SJCRH30 (cell line): ENCODE data around the gene DSP. TPM values are rescaled to one million over a fixed set of nuclear protein-coding genes. Genes with fewer than 3 reads are reported as not detected.

ENCODE experiments used
- DNase-seq, 2 experiments: peaks; one replicate each; pipeline ENCODE4 v3.0.0-alpha.2; 2015 to 2020
- H3K27ac ChIP-seq: fragments of 250-450 bp; sonication (Bioruptor Pico); 2 replicates; pipeline ENCODE4 v1.5.1; 2020; ENCODE audit warnings: mild to moderate bottlenecking, moderate library complexity
- H3K27me3 ChIP-seq: fragments of 250-450 bp; sonication (Bioruptor Pico); 2 replicates; pipeline ENCODE4 v1.5.1; 2020; ENCODE audit warnings: mild to moderate bottlenecking, moderate library complexity
- H3K36me3 ChIP-seq: fragments of 250-450 bp; sonication (Bioruptor Pico); 2 replicates; pipeline ENCODE4 v1.5.1; 2020; ENCODE audit warnings: mild to moderate bottlenecking, moderate library complexity
- H3K4me1 ChIP-seq: fragments of 250-450 bp; sonication (Bioruptor Pico); 2 replicates; pipeline ENCODE4 v1.5.1; 2020; ENCODE audit warnings: mild to moderate bottlenecking, moderate library complexity
- H3K4me3 ChIP-seq: fragments of 250-450 bp; sonication (Bioruptor Pico); 2 replicates; pipeline ENCODE4 v1.5.1; 2020; ENCODE audit warnings: mild to moderate bottlenecking, moderate library complexity
- H3K9me3 ChIP-seq: fragments of 250-450 bp; sonication (Bioruptor Pico); replicated peaks from 2 replicates; pipeline ENCODE4 v1.5.1; 2020; ENCODE audit warnings: mild to moderate bottlenecking, moderate library complexity
- total RNA-seq: library from RNA; depleted of rRNA; stranded (reverse); fragments of >200 nt; shearing (Covaris generic); gene quantifications from 2 replicates; pipeline ENCODE4 v1.2.3, GENCODE V29; 2014

Gene DSP
- total RNA-seq, 1 experiment from 2014 or later: not detected

GRCh38 chr6:7561153-7561964, 19.9 kb downstream of the DSP start:
- peak in 1 of 2 experiments; percentile 29 for DNase-seq
- Histone ChIP-seq H3K4me1 (no peaks in the 10 kb centered on the region), H3K27ac (no peak overlapping the region), H3K9me3 (no peaks in the 10 kb centered on the region), H3K36me3 (no peaks in the 10 kb centered on the region), H3K27me3 (no peaks in the 10 kb centered on the region), H3K4me3 (no peak overlapping the region)

GRCh38 chr6:7562769-7563168, 21.3 kb downstream of the DSP start:
- H3K4me1 ChIP-seq: no peaks in the 10 kb centered on the region
- no peak overlapping the region for H3K27ac ChIP-seq
- H3K36me3 ChIP-seq: no peaks in the 10 kb centered on the region
- DNase-seq: no peak
- H3K27me3 ChIP-seq: no peaks in the 10 kb centered on the region
- no peak overlapping the region for H3K4me3 ChIP-seq
- no peaks in the 10 kb centered on the region for H3K9me3 ChIP-seq

- no peak for DNase-seq
These were observed 24.6 kb downstream of the DSP start for GRCh38 chr6:7566107-7566506.

GRCh38 chr6:7566617-7567173, 25.2 kb downstream of the DSP start:
- no peaks in the 10 kb centered on the region for H3K27me3 ChIP-seq
- H3K27ac ChIP-seq: no peak overlapping the region
- no peaks in the 10 kb centered on the region for H3K36me3 ChIP-seq
- no peak for DNase-seq
- H3K9me3 ChIP-seq: no peaks in the 10 kb centered on the region
- H3K4me3 ChIP-seq: no peak overlapping the region
- no peaks in the 10 kb centered on the region for H3K4me1 ChIP-seq

More at GRCh38 chr6:7566107-7566506, 24.6 kb downstream of the DSP start:
- Histone ChIP-seq H3K27me3 (no peaks in the 10 kb centered on the region), H3K4me3 (no peak overlapping the region), H3K36me3 (no peaks in the 10 kb centered on the region), H3K27ac (no peak overlapping the region), H3K9me3 (no peaks in the 10 kb centered on the region), H3K4me1 (no peaks in the 10 kb centered on the region)

GRCh38 chr6:7568021-7568420, 26.6 kb downstream of the DSP start:
- Histone ChIP-seq H3K4me3 (no peak overlapping the region), H3K4me1 (no peaks in the 10 kb centered on the region), H3K9me3 (no peaks in the 10 kb centered on the region), H3K36me3 (no peaks in the 10 kb centered on the region), H3K27me3 (no peaks in the 10 kb centered on the region), H3K27ac (no peak overlapping the region)
- no peak for DNase-seq

GRCh38 chr6:7569082-7569481, 27.6 kb downstream of the DSP start:
- Histone ChIP-seq H3K36me3 (no peaks in the 10 kb centered on the region), H3K27me3 (no peaks in the 10 kb centered on the region), H3K4me1 (no peaks in the 10 kb centered on the region), H3K4me3 (no peak overlapping the region), H3K27ac (no peak overlapping the region), H3K9me3 (no peaks in the 10 kb centered on the region)
- no peak for DNase-seq

- Histone ChIP-seq H3K27ac (no peak overlapping the region), H3K9me3 (no peaks in the 10 kb centered on the region), H3K4me3 (no peak overlapping the region), H3K36me3 (no peaks in the 10 kb centered on the region), H3K27me3 (0 out of 2 replicates have a peak, but pooled peaks cover 2% of the 10 kb centered on the region), H3K4me1 (no peaks in the 10 kb centered on the region)
- no peak for DNase-seq
These were observed 30.9 kb downstream of the DSP start for GRCh38 chr6:7572213-7572943.

- Histone ChIP-seq H3K4me3 (no peak overlapping the region), H3K9me3 (no peaks in the 10 kb centered on the region), H3K4me1 (no peaks in the 10 kb centered on the region), H3K27ac (no peak overlapping the region), H3K27me3 (0 out of 2 replicates have a peak, but pooled peaks cover 2% of the 10 kb centered on the region), H3K36me3 (no peaks in the 10 kb centered on the region)
- DNase-seq: no peak
These were observed 33.0 kb downstream of the DSP start for GRCh38 chr6:7574500-7574899.

GRCh38 chr6:7578516-7578915, 37.0 kb downstream of the DSP start:
- no peaks in the 10 kb centered on the region for H3K4me1 ChIP-seq
- H3K27ac ChIP-seq: no peak overlapping the region
- no peaks in the 10 kb centered on the region for H3K9me3 ChIP-seq
- no peaks in the 10 kb centered on the region for H3K36me3 ChIP-seq
- H3K4me3 ChIP-seq: no peak overlapping the region
- no peak for DNase-seq
- 0 out of 2 replicates have a peak, but pooled peaks cover 2% of the 10 kb centered on the region for H3K27me3 ChIP-seq

GRCh38 chr6:7578931-7579330, 37.5 kb downstream of the DSP start:
- no peak overlapping the region for H3K27ac ChIP-seq
- no peaks in the 10 kb centered on the region for H3K4me1 ChIP-seq
- H3K36me3 ChIP-seq: no peaks in the 10 kb centered on the region
- H3K9me3 ChIP-seq: no peaks in the 10 kb centered on the region
- H3K4me3 ChIP-seq: no peak overlapping the region
- no peak for DNase-seq
- 0 out of 2 replicates have a peak, but pooled peaks cover 2% of the 10 kb centered on the region for H3K27me3 ChIP-seq

- no peaks in the 10 kb centered on the region for H3K4me1 ChIP-seq
- DNase-seq: no peak
- no peak overlapping the region for H3K27ac ChIP-seq
- H3K9me3 ChIP-seq: no peaks in the 10 kb centered on the region
- no peaks in the 10 kb centered on the region for H3K27me3 ChIP-seq
- no peaks in the 10 kb centered on the region for H3K36me3 ChIP-seq
- no peak overlapping the region for H3K4me3 ChIP-seq
These were observed 38.4 kb downstream of the DSP start for GRCh38 chr6:7579851-7580250.

- Histone ChIP-seq H3K9me3 (no peaks in the 10 kb centered on the region), H3K4me1 (no peaks in the 10 kb centered on the region), H3K4me3 (no peak overlapping the region), H3K36me3 (no peaks in the 10 kb centered on the region), H3K27ac (no peak overlapping the region), H3K27me3 (no peaks in the 10 kb centered on the region)
- no peak for DNase-seq
These were observed 39.1 kb downstream of the DSP start for GRCh38 chr6:7580537-7580926.

- DNase-seq: no peak
- Histone ChIP-seq H3K4me1 (no peaks in the 10 kb centered on the region), H3K36me3 (no peaks in the 10 kb centered on the region), H3K4me3 (no peak overlapping the region), H3K27me3 (no peaks in the 10 kb centered on the region), H3K9me3 (no peaks in the 10 kb centered on the region), H3K27ac (no peak overlapping the region)
These were observed 39.6 kb downstream of the DSP start for GRCh38 chr6:7580927-7581618.

GRCh38 chr6:7585287-7585930, 43.9 kb downstream of the DSP start:
- no peak overlapping the region for H3K4me3 ChIP-seq
- no peak overlapping the region for H3K27ac ChIP-seq
- no peaks in the 10 kb centered on the region for H3K9me3 ChIP-seq
- H3K4me1 ChIP-seq: no peaks in the 10 kb centered on the region
- H3K36me3 ChIP-seq: no peaks in the 10 kb centered on the region
- DNase-seq: no peak
- no peaks in the 10 kb centered on the region for H3K27me3 ChIP-seq
